Mammary epithelial cell (primary cell): ENCODE data around the gene MTCH1.

ENCODE experiments used
- CTCF ChIP-seq, 2 donors: IDR thresholded peaks in 1 of 2; conservative IDR thresholded peaks in 1 of 2; 2 replicates each; pipeline ENCODE4 v1.5.1; 2011 to 2012; ENCODE audit warnings: inconsistent platforms in 2 of 2, low read length in 2 of 2, mild to moderate bottlenecking in 2 of 2, control low read depth in 1 of 2, low read depth in 1 of 2; ENCODE audit not compliant: insufficient read depth in 1 of 2; ENCODE audit errors: extremely low read depth in 1 of 2
- EZH2 ChIP-seq: IDR thresholded peaks from 2 replicates; pipeline ENCODE4 v1.6.1; 2012; ENCODE audit warnings: low read length, inconsistent platforms, borderline replicate concordance

- TF ChIP-seq CTCF (conservative IDR thresholded peaks at IDR 0.05 in 1 of 2, IDR thresholded peaks at IDR 0.05 in 1 of 2; ENCODE audit: extremely low read depth in 1 of 2, insufficient read depth in 1 of 2, low read depth in 1 of 2, low read length in 2 of 2) = no peak
- TF ChIP-seq EZH2 = no peak
Measured at GRCh38 chr6:37020381-37020780, 34.4 kb upstream of the MTCH1 start.
